OCI-M1 (cell line): ENCODE results near the gene HBZ.
"Not testable (repeated sequence)": the region's sequence is repeated elsewhere in the genome, so short reads cannot be mapped to it uniquely, and the experiment has no call there.

Experiments used
- DNase-seq: peaks from one replicate; lab custom pipeline; 2025; lab: John Stamatoyannopoulos, UW

Gene HBZ

DNA sequence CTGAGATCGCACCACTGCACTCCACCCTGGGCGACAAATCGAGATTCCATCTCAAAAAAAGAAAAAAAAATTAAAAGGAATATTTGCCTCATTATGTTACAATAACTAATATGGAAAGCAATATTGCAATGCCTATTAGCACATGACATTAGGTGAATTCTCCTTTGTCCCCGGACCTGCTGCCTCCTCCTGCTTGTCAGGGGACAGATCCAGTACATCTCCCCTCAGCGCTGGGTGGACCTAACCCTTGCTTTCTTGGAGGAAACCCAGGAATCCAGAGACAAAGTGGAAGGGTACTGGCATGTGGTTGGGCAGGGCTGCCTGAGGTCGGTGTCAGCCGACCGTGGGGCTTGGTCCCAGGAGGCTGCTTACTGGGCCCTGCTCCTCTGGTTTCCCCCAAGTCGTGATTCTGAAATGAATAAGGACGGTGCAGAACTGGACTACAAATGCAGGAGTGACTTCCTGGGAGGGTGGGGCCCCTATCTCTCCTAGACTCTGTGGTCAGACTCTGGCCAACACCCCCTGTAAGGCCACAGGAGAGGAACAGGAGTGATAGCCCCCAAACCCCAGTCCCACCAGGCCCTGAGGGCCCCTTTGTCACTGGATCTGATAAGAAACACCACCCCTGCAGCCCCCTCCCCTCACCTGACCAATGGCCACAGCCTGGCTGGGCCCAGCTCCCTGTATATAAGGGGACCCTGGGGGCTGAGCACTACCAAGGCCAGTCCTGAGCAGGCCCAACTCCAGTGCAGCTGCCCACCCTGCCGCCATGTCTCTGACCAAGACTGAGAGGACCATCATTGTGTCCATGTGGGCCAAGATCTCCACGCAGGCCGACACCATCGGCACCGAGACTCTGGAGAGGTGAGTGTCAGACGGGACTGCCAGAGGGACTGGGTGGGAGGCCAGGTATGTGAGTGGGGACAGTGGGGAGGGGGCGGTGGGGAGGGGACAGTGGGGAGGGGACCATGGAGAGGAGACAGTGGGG is at the start of gene HBZ:
Gene HBZ (plus strand): TSS at position 504 of the 988 bp plus-strand sequence. CDS start 266 bp downstream, at position 770.
- peak; percentile 46 for DNase-seq

DNA sequence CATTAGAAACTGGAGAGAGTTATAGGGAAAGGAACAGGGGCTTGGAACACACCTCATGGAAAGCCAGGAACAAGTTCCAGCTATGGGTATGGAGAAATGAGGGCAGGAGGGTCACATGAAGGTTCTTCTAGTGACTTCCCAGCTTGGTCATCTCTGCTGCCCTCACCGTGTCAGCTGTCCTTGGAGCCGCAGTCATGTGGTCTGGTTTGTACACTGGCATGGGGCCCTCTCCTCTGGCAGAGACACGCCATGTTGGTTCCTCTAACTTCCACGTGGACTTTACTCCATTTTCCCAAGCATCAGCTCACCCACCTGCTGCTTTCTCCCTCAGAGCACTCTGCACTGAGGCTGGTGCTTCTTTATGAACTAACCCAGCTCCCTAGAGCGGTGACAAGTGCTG is 48.1 kb upstream of the HBZ start:
- DNase-seq: no peak

GRCh38 chr16:104928-105327 is 47.5 kb upstream of the HBZ start:
- peak; percentile 48 for DNase-seq

DNA sequence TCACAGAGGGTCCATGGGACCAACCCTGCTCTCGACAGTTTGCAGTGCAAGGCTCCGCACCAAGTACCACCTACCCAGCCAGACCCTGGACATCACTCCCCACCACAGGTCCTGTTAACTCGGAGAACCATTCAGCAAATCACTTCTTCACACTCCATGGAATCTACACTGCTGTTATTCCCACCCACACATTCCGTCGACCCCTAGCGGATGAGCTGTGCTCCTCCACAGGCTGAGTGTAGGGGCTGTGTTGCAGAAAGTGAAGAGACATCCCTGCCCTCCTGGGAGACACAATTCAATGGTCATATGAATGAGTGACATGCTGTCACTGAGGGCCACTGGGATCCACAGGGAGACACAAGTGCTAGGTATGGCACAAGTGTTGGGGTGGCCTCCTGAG is 46.9 kb upstream of the HBZ start:
- no peak for DNase-seq

GRCh38 chr16:106623-107324 is 45.7 kb upstream of the HBZ start:
- peak; percentile 90 for DNase-seq

- no peak for DNase-seq
Measured at GRCh38 chr16:112153-112840, 40.1 kb upstream of the HBZ start.

- DNase-seq: no peak
Measured at GRCh38 chr16:114327-114726, 38.1 kb upstream of the HBZ start.

DNA sequence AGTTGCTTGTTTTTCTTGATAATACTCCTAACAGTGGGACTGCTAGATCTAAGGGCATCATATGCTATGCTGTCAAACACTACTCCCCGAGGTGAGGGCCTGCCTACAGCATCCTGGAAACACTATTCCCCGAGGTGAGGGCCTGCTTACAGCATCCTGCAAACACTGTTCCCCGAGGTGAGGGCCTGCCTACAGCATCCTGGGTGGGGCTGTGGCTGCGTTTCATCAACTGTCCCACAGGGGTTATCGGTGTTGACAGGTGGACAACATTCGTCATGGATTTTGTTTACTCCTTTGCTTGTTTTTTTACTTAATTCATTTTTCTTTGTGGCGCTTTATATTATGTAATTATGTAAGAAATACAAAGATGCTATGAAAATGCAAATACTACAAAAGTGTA is 36.4 kb upstream of the HBZ start:
- DNase-seq: no peak

DNA sequence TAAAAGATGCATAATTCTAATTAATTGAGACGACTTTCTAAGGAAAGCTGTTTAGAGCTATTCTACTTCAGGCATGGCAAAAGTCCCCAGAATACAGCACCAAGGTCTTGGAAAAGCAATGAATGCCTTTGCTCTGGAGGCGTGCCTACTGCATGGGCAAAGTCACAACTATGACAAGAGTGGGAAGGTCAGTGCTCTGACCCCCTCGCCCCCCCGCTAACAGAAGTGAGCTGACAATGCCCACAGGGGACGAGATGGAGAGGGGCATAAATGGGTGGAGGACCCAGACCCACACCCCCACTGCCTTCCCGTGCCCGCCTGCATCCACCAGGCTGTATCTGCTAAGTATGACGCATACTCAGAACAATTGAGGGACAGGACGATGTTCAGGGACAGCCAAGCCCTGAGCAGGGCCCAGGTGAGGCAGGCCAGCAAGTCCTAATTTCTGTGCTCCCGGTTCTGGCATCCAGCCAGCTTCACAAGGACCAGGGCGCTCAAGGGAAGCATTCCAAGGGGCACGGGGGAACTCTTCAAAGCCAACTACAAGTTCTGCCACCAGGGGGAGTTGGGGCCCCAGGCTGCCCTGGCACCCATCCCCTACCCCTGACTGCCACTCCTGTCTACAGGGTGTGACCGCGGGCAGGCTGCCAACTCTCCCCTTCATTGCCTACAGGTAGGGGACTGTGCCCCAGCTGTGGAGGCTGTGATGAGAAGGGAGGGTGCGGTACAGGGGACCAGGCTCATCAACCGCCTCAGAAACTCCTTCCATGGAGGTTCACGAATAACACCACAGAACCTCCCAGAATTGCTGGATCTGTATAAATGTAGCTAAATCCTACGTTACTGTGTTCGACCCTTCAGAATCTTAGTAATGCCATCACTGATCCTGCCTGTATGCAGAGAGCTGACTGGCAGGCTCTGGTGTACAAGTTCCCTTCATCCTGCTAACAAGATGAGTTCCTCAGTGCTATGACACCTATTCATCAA is 34.8 kb upstream of the HBZ start:
- DNase-seq: peak; percentile 65

DNA sequence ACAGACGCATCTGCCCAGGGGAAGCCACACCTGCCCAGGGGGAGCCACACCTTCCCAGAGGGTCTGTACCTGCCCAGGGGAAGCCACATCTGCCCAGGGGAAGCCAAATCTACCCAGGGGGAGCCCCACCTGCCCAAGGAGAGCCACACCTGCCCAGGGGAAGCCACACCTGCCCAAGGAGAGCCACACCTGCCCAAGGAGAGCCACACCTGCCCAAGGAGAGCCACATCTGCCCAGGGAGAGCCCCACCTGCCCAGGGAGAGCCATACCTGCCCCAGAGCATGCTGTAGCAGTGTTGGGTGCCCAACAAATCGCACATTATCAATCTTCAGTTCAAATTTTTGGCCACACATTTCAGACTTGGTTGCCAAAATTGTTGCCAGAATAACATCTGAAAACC is 33.6 kb upstream of the HBZ start:
- no peak for DNase-seq

- no peak for DNase-seq
Measured at GRCh38 chr16:119295-119694, 33.1 kb upstream of the HBZ start.

DNA sequence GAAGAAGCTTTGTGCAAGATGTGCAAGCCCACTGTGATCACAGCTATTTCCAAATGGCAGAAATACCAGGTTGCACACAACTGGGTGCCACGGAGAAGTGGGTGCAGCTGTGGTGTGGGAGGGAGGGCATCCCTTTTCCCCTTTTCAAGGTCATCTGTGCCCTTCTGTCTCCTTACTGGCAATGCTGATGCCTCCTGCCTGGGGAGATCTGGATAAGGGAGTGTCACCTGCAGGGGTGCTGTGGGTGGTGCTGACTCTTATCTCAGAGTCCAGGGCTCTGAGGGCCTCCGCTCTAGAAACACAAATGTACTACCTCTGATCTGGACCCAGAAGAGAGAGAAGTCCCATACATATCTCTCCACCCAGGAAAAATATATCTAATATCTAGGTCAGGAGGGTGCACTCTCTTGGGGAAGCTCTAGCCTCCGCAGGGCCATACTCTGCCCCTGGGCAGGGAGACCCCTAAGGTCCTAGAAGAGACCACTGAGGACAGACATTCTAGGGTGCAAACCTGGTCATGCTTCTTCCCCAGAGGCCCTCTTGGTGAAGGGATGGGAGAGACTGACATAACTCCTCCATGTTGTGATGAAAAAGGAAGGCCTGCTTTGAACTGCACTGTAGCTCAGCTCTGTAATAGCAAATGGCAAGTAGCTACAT is 32.5 kb upstream of the HBZ start:
- peak; percentile 41 for DNase-seq

DNA sequence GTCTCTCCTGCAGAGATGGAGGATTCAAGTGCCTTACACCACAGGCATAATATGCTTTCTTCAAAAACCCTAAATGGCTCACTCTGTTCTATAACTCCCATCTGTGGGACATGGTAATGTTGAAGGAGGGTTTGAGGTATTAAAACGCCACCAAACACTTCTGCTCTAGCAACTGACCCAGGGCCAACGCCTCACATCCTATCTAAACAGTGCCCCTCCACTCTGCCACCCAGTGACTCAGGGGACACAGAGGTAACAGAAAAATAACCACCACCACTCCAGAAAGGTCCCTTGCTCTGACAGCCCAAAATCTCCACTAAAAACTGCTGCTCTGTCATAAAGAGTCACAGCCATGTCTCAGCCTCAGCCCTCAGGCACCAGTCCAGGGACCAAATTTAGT is 31.7 kb upstream of the HBZ start:
- DNase-seq: no peak

GRCh38 chr16:122361-122760 is 30.1 kb upstream of the HBZ start:
- no peak for DNase-seq

DNA sequence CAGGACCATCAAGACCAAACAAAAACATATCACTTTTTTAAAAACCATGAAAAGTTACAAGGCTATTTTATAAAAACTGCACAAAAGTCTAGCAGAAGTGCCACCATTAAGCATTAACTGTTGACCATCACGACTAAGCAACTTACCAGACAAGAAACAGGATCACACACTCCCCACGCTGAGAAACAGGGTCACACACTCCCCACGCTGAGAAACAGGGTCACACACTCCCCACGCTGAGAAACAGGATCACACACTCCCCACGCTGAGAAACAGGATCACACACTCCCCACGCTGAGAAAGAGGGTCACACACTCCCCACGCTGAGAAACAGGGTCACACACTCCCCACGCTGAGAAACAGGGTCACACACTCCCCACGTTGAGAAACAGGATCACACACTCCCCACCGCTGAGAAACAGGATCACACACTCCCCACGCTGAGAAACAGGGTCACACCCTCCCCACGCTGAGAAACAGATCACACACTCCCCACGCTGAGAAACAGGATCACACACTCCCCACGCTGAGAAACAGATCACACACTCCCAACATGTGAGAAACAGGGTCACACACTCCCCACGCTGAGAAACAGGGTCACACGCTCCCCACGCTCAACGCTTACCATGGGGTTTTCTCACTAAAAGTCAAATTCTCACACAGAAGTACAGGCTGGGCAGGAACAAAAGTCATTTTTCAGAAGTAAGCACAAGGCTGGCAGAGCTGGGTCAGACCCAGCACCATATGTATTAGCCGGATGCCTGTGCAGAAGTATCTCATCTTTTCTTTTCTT is 28.7 kb upstream of the HBZ start:
- not testable (repeated sequence) for DNase-seq

DNA sequence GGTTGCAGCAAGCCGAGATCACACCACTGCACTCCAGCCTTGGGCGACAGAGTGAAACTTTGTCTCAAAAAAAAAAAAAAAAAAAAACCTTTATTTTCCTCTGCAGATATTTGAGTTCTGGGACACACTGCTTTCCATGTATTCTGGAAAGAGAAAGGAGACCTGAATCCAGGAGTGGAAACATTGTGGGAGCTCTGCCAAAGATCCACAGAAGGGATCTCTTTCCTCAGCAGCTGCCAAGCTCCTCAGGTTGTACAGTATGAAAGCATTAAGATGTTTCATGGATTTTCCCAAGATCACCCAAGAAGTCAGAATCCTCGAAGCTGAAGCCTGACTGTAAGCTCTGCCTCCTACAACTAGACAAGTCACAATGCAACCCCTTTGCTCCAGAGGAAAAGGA is 27.4 kb upstream of the HBZ start:
- DNase-seq: no peak

GRCh38 chr16:129075-129474 is 23.4 kb upstream of the HBZ start:
- DNase-seq: no peak

GRCh38 chr16:130533-131173 is 21.8 kb upstream of the HBZ start:
- DNase-seq: no peak

GRCh38 chr16:132120-132519 is 20.3 kb upstream of the HBZ start:
- no peak for DNase-seq
